Islet precursor cell (in vitro differentiated cells): Measurements from ENCODE around the gene SLC2A1.

Experiments used
- DNase-seq: peaks from one replicate; pipeline ENCODE4 v3.0.0-alpha.2; 2018

Gene SLC2A1

GRCh38 chr1:42958488-42959319, at the start of gene SLC2A1:
Gene SLC2A1 (minus strand): TSS chr1:42958868. CDS start chr1:42958651, 217 bp downstream.
- DNase-seq = peak; percentile 98

GRCh38 chr1:43007377-43008114, 48.9 kb upstream of the SLC2A1 start:
- peak; percentile 93 for DNase-seq

- DNase-seq = peak; percentile 95
These were observed 47.0 kb upstream of the SLC2A1 start for GRCh38 chr1:43005460-43006361.

GRCh38 chr1:43004587-43005459, 46.2 kb upstream of the SLC2A1 start:
- no peak for DNase-seq

GRCh38 chr1:43002766-43003165, 44.1 kb upstream of the SLC2A1 start:
- DNase-seq = no peak

GRCh38 chr1:43002116-43002515, 43.4 kb upstream of the SLC2A1 start:
- DNase-seq = no peak

GRCh38 chr1:43001434-43001833, 42.8 kb upstream of the SLC2A1 start:
- DNase-seq = no peak

GRCh38 chr1:43000271-43000670, 41.6 kb upstream of the SLC2A1 start:
- DNase-seq = no peak

GRCh38 chr1:42999308-42999707, 40.6 kb upstream of the SLC2A1 start:
- no peak for DNase-seq

- no peak for DNase-seq
These were observed 39.7 kb upstream of the SLC2A1 start for GRCh38 chr1:42998386-42998785.

- DNase-seq = no peak
These were observed 37.8 kb upstream of the SLC2A1 start for GRCh38 chr1:42996384-42996970.

GRCh38 chr1:42993502-42994136, 35.0 kb upstream of the SLC2A1 start:
- peak; percentile 75 for DNase-seq

- peak; percentile 89 for DNase-seq
These were observed 33.4 kb upstream of the SLC2A1 start for GRCh38 chr1:42992054-42992571.

- no peak for DNase-seq
These were observed 32.2 kb upstream of the SLC2A1 start for GRCh38 chr1:42990757-42991346.

GRCh38 chr1:42983693-42984092, 25.0 kb upstream of the SLC2A1 start:
- no peak for DNase-seq

- DNase-seq = no peak
These were observed 24.6 kb upstream of the SLC2A1 start for GRCh38 chr1:42983253-42983652.

- DNase-seq = no peak
These were observed 24.0 kb upstream of the SLC2A1 start for GRCh38 chr1:42982641-42983040.

GRCh38 chr1:42981871-42982270, 23.2 kb upstream of the SLC2A1 start:
- no peak for DNase-seq

GRCh38 chr1:42981255-42981805, 22.7 kb upstream of the SLC2A1 start:
- no peak for DNase-seq
